Immature natural killer cell (primary cell): ENCODE data around the gene S1PR5. TPM values are rescaled to one million over a fixed set of nuclear protein-coding genes. Genes with fewer than 3 reads are reported as not detected.

Experiments
- DNase-seq, 3 donors: peaks; one replicate each; pipeline ENCODE4 v3.0.0; 2022; ENCODE audit warnings: mixed read lengths in 1 of 3
- H3K27ac Mint-ChIP-seq, 6 donors: one replicate each; pipeline ENCODE4 v1.8.0; 2020; ENCODE audit warnings: mixed read lengths in 6 of 6, mild to moderate bottlenecking in 5 of 6, inconsistent platforms in 4 of 6, moderate library complexity in 3 of 6
- H3K27me3 Mint-ChIP-seq, 3 donors: one replicate each; pipeline ENCODE4 v1.8.0; 2020 to 2021; ENCODE audit warnings: low read depth in 3 of 3, mild to moderate bottlenecking in 3 of 3, mixed read lengths in 3 of 3, moderate library complexity in 3 of 3, inconsistent platforms in 1 of 3
- H3K36me3 Mint-ChIP-seq, 3 donors: one replicate each; pipeline ENCODE4 v1.8.0; 2020; ENCODE audit warnings: mixed read lengths in 3 of 3, inconsistent platforms in 2 of 3, mild to moderate bottlenecking in 2 of 3
- H3K4me1 Mint-ChIP-seq, 2 donors: one replicate each; pipeline ENCODE4 v1.8.0; 2020; ENCODE audit warnings: inconsistent platforms in 2 of 2, mild to moderate bottlenecking in 2 of 2, mixed read lengths in 2 of 2, moderate library complexity in 1 of 2
- H3K4me3 Mint-ChIP-seq, 5 donors: one replicate each; pipeline ENCODE4 v1.8.0; 2020; ENCODE audit warnings: mild to moderate bottlenecking in 5 of 5, mixed read lengths in 5 of 5, inconsistent platforms in 3 of 5, moderate library complexity in 3 of 5
- H3K9me3 Mint-ChIP-seq, 6 donors: one replicate each; pipeline ENCODE4 v1.8.0; 2020; ENCODE audit warnings: mild to moderate bottlenecking in 6 of 6, mixed read lengths in 6 of 6, inconsistent platforms in 4 of 6, moderate library complexity in 3 of 6
- polyA plus RNA-seq, 3 donors: library from polyadenylated mRNA; unstranded; fragments of 300-500 nt; fragmentation: Illumina TruSeq; gene quantifications; one replicate each; pipeline ENCODE4 v1.2.3, GENCODE V29; 2021

The S1PR5 gene
- polyA plus RNA-seq, 3 donors from 2014 or later, result 383 to 659 (median 399) TPM

- Mint-ChIP-seq H3K27me3 (peaks cover 11 to 21% (median 19%) of the 10 kb centered on the region in 3 donors), H3K36me3 (peaks cover 3 to 6% (median 5%) of the 10 kb centered on the region in 3 donors), H3K27ac (peak overlapping the region; percentile 83 to 93 (median 89)), H3K4me3 (peak overlapping the region; percentile 83 to 90 (median 88)), H3K4me1 (peaks cover 48 to 52% of the 10 kb centered on the region in 2 donors), H3K9me3 (no peaks in the 10 kb centered on the region)
- DNase-seq, result no peak
Observed at GRCh38 chr19:10501971-10502523, 15.2 kb downstream of the S1PR5 start.

- peak overlapping the region; percentile 6 to 94 (median 83) for H3K27ac Mint-ChIP-seq
Observed at GRCh38 chr19:10500247-10500592, 17.0 kb downstream of the S1PR5 start.

GRCh38 chr19:10499550-10500246 is 17.5 kb downstream of the S1PR5 start:
- peaks cover 5 to 6% (median 6%) of the 10 kb centered on the region in 3 donors for H3K36me3 Mint-ChIP-seq
- H3K9me3 Mint-ChIP-seq, result no peaks in the 10 kb centered on the region
- peak overlapping the region; percentile 63 to 78 (median 74) for H3K4me3 Mint-ChIP-seq
- DNase-seq, result no peak
- peaks cover 41 to 43% of the 10 kb centered on the region in 2 donors for H3K4me1 Mint-ChIP-seq
- peak overlapping the region; percentile 88 to 98 (median 92) for H3K27ac Mint-ChIP-seq
- peaks cover 5 to 15% (median 15%) of the 10 kb centered on the region in 3 donors for H3K27me3 Mint-ChIP-seq

More at GRCh38 chr19:10500247-10500592, 17.0 kb downstream of the S1PR5 start:
- peak overlapping the region; percentile 63 to 78 (median 69) for H3K4me3 Mint-ChIP-seq
- no peaks in the 10 kb centered on the region for H3K9me3 Mint-ChIP-seq
- H3K4me1 Mint-ChIP-seq, result peaks cover 42 to 43% of the 10 kb centered on the region in 2 donors
- H3K27me3 Mint-ChIP-seq, result peaks cover 5 to 16% (median 15%) of the 10 kb centered on the region in 3 donors
- no peak for DNase-seq
- peaks cover 5 to 6% (median 6%) of the 10 kb centered on the region in 3 donors for H3K36me3 Mint-ChIP-seq

GRCh38 chr19:10497371-10497770 is 19.9 kb downstream of the S1PR5 start:
- H3K4me3 Mint-ChIP-seq, result peak overlapping the region in 3 of 5 donors; percentile 9 to 57 (median 54)

GRCh38 chr19:10491472-10492047 is 25.7 kb downstream of the S1PR5 start:
- Mint-ChIP-seq H3K4me1 (peaks cover 0 to 8% of the 10 kb centered on the region in 2 donors), H3K27ac (no peak overlapping the region), H3K4me3 (no peak overlapping the region), H3K9me3 (no peaks in the 10 kb centered on the region), H3K27me3 (peaks cover 0 to 1% (median 0%) of the 10 kb centered on the region in 3 donors), H3K36me3 (peaks cover 1 to 8% (median 3%) of the 10 kb centered on the region in 3 donors)
- DNase-seq, result no peak

More at GRCh38 chr19:10497371-10497770, 19.9 kb downstream of the S1PR5 start:
- peak overlapping the region; percentile 56 to 92 (median 82) for H3K27ac Mint-ChIP-seq
- peaks cover 2 to 10% (median 6%) of the 10 kb centered on the region in 3 donors for H3K27me3 Mint-ChIP-seq
- H3K4me1 Mint-ChIP-seq, result peaks cover 37 to 41% of the 10 kb centered on the region in 2 donors
- no peak for DNase-seq
- H3K36me3 Mint-ChIP-seq, result peaks cover 5 to 6% (median 6%) of the 10 kb centered on the region in 3 donors
- no peaks in the 10 kb centered on the region for H3K9me3 Mint-ChIP-seq

GRCh38 chr19:10486551-10486950 is 30.7 kb downstream of the S1PR5 start:
- Mint-ChIP-seq H3K4me1 (peaks cover 5 to 7% of the 10 kb centered on the region in 2 donors), H3K36me3 (peaks cover 0 to 12% (median 3%) of the 10 kb centered on the region in 3 donors), H3K4me3 (no peak overlapping the region), H3K27ac (peak overlapping the region in 1 of 6 donors; percentile 40), H3K27me3 (peaks cover 0 to 3% (median 1%) of the 10 kb centered on the region in 3 donors), H3K9me3 (no peaks in the 10 kb centered on the region)
- no peak for DNase-seq

- Mint-ChIP-seq H3K4me1 (peaks cover 19 to 26% of the 10 kb centered on the region in 2 donors), H3K27ac (peak overlapping the region in 5 of 6 donors; percentile 47 to 88 (median 65)), H3K4me3 (peak overlapping the region; percentile 65 to 79 (median 72)), H3K36me3 (no peaks in the 10 kb centered on the region), H3K9me3 (no peaks in the 10 kb centered on the region), H3K27me3 (peaks cover 0 to 3% (median 2%) of the 10 kb centered on the region in 3 donors)
- peak; percentile 87 to 88 (median 88) for DNase-seq
Observed at GRCh38 chr19:10478903-10479384, 38.3 kb downstream of the S1PR5 start.

- Mint-ChIP-seq H3K4me3 (peak overlapping the region; percentile 26 to 79 (median 69)), H3K9me3 (no peaks in the 10 kb centered on the region), H3K36me3 (no peaks in the 10 kb centered on the region), H3K4me1 (peaks cover 19 to 24% of the 10 kb centered on the region in 2 donors), H3K27ac (peak overlapping the region in 1 of 6 donors; percentile 49), H3K27me3 (peaks cover 0 to 4% (median 3%) of the 10 kb centered on the region in 3 donors)
- DNase-seq, result peak in 1 of 3 donors; percentile 12
Observed at GRCh38 chr19:10478476-10478875, 38.8 kb downstream of the S1PR5 start.

- Mint-ChIP-seq H3K27ac (no peak overlapping the region), H3K9me3 (no peaks in the 10 kb centered on the region), H3K4me3 (no peak overlapping the region), H3K27me3 (peaks cover 0 to 6% (median 0%) of the 10 kb centered on the region in 3 donors), H3K4me1 (peaks cover 18 to 21% of the 10 kb centered on the region in 2 donors), H3K36me3 (no peaks in the 10 kb centered on the region)
- no peak for DNase-seq
Observed at GRCh38 chr19:10474962-10475451, 42.2 kb downstream of the S1PR5 start.

- Mint-ChIP-seq H3K36me3 (no peaks in the 10 kb centered on the region), H3K27me3 (peaks cover 0 to 5% (median 3%) of the 10 kb centered on the region in 3 donors), H3K4me1 (peaks cover 4% of the 10 kb centered on the region in 2 donors), H3K27ac (no peak overlapping the region), H3K9me3 (no peaks in the 10 kb centered on the region), H3K4me3 (no peak overlapping the region)
- DNase-seq, result no peak
Observed at GRCh38 chr19:10473192-10473591, 44.1 kb downstream of the S1PR5 start.

GRCh38 chr19:10471909-10472308 is 45.3 kb downstream of the S1PR5 start:
- H3K9me3 Mint-ChIP-seq, result no peaks in the 10 kb centered on the region
- peaks cover 0 to 1% of the 10 kb centered on the region in 2 donors for H3K4me1 Mint-ChIP-seq
- no peak overlapping the region for H3K27ac Mint-ChIP-seq
- H3K27me3 Mint-ChIP-seq, result peaks cover 0 to 5% (median 3%) of the 10 kb centered on the region in 3 donors
- no peak overlapping the region for H3K4me3 Mint-ChIP-seq
- H3K36me3 Mint-ChIP-seq, result peaks cover under 1 to 1% (median under 1%) of the 10 kb centered on the region in 3 donors
- peak; percentile 10 to 31 (median 19) for DNase-seq

GRCh38 chr19:10468133-10468532 is 49.1 kb downstream of the S1PR5 start:
- peaks cover 5 to 7% (median 7%) of the 10 kb centered on the region in 3 donors for H3K36me3 Mint-ChIP-seq
- DNase-seq, result no peak
- no peak overlapping the region for H3K4me3 Mint-ChIP-seq
- no peak overlapping the region for H3K27ac Mint-ChIP-seq
- H3K27me3 Mint-ChIP-seq, result peaks cover 0 to 5% (median 3%) of the 10 kb centered on the region in 3 donors
- no peaks in the 10 kb centered on the region for H3K9me3 Mint-ChIP-seq
- H3K4me1 Mint-ChIP-seq, result peaks cover 0 to 1% of the 10 kb centered on the region in 2 donors

GRCh38 chr19:10467104-10467706 is 50.0 kb downstream of the S1PR5 start:
- H3K27me3 Mint-ChIP-seq, result peaks cover 0 to 6% (median 3%) of the 10 kb centered on the region in 3 donors
- peaks cover 5 to 7% (median 7%) of the 10 kb centered on the region in 3 donors for H3K36me3 Mint-ChIP-seq
- H3K4me3 Mint-ChIP-seq, result no peak overlapping the region
- no peaks in the 10 kb centered on the region for H3K9me3 Mint-ChIP-seq
- no peak for DNase-seq
- H3K4me1 Mint-ChIP-seq, result peaks cover 0 to 3% of the 10 kb centered on the region in 2 donors
- H3K27ac Mint-ChIP-seq, result no peak overlapping the region
